LNCAP (cell line): ENCODE data around the gene MTHFD2L.

Experiments
- TF ChIP-seq, protein P1 (sequence below): fragments of 450-650 bp; IDR thresholded peaks from 2 replicates; pipeline ENCODE4 v1.5.1; 2017; ENCODE audit warnings: mild to moderate bottlenecking

Gene MTHFD2L

DNA sequence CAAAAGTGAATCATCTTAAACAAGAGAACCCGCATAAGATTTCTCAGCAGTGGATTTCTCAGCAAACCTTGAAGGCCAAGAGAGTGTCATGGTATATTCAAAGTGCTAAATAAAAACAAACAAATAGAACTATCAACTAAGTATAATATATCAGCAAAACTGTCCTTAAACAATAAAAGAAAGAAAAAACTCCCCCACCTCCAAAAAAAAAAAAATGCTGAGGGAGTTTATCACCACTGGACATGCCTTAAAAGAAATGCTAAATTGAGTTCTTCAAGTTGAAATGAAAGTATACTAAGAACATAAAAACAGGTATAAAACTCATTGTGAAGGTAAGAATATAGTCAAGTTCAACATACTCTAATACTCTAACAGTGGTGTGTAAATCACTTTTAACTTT is 96.5 kb downstream of the MTHFD2L start:
- TF ChIP-seq, protein P1, sequence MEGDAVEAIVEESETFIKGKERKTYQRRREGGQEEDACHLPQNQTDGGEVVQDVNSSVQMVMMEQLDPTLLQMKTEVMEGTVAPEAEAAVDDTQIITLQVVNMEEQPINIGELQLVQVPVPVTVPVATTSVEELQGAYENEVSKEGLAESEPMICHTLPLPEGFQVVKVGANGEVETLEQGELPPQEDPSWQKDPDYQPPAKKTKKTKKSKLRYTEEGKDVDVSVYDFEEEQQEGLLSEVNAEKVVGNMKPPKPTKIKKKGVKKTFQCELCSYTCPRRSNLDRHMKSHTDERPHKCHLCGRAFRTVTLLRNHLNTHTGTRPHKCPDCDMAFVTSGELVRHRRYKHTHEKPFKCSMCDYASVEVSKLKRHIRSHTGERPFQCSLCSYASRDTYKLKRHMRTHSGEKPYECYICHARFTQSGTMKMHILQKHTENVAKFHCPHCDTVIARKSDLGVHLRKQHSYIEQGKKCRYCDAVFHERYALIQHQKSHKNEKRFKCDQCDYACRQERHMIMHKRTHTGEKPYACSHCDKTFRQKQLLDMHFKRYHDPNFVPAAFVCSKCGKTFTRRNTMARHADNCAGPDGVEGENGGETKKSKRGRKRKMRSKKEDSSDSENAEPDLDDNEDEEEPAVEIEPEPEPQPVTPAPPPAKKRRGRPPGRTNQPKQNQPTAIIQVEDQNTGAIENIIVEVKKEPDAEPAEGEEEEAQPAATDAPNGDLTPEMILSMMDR: no peak

DNA sequence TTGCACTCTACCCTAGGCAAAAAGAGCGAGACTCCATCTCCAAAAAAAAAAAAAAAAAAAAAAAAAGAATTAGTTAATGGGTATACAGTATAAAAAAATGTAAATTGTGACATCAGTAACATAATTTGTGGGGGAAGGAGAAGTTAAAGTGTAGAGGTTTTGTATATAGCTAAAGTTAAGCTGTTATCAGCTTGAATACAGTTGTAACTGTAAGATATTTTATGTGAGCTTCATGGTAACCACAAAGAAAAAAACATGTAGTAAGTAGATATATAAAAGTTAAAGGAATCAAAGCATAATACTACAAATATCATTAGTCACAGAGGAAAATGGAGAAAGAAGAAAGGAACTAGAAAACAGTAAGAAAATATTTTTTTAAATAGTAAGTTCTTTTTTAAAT is 97.2 kb downstream of the MTHFD2L start:
- TF ChIP-seq, protein P1: no peak

DNA sequence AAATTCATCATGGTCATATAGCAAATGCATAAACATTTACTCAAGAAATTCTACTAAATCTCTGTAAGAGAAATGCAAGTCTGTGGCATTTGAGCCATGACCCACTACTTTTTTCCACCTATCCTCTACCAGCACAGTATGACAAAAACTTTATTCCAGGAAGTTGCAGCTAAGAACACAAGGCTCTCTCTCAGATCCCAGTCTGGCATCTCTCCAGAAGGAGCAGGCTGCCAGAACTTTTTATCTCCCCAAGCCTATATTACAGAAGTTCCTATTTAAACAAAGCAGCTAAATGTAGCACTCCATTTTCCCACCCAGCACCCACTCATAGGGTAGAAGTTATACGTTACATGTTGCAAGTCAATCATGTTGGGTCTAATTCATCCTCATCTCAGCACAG is 101.0 kb downstream of the MTHFD2L start:
- TF ChIP-seq, protein P1: no peak

GRCh38 chr4:74260036-74260435 is 102.1 kb downstream of the MTHFD2L start:
- TF ChIP-seq, protein P1: no peak

- TF ChIP-seq, protein P1: no peak
Measured at GRCh38 chr4:74262522-74262921, 104.6 kb downstream of the MTHFD2L start.

GRCh38 chr4:74263551-74263950 is 105.6 kb downstream of the MTHFD2L start:
- TF ChIP-seq, protein P1: no peak

DNA sequence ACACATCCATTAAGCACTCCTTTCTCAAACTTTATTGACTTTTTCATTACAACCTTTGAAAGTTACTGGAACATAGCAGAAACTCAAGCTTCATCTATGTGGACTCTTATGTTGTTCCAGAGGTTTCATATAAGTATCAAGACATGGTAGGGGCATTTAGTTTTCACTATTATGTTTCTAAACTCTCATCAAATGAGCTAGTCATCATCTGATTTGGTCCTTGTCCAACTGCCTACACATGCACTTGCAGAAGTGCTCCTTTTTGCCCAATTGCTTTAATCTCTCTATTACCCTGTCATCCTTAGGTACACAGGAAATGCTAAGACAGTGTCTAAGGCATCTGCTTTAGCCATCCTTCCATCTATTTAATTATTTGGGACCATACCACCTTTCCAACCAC is 108.2 kb downstream of the MTHFD2L start:
- TF ChIP-seq, protein P1: no peak

GRCh38 chr4:74267998-74268606 is 110.2 kb downstream of the MTHFD2L start:
- TF ChIP-seq, protein P1: no peak
